Stimulated activated CD8-positive, alpha-beta memory T cell treated with anti-CD3 and anti-CD28 coated beads, Interleukin-4, amount 100 ng/mL, for 1 hour (primary cell): ENCODE results near the gene SCN1B.
A peak's percentile ranks its signal among the peaks of the same experiment; 100 is the strongest.
"Not testable (repeated sequence)": the region's sequence is repeated elsewhere in the genome, so short reads cannot be mapped to it uniquely, and the experiment has no call there.

Source experiments
- DNase-seq, 2 donors: peaks; one replicate each; pipeline ENCODE4 v3.0.0-alpha.2; 2020; ENCODE audit warnings: low read depth in 2 of 2, low spot score in 1 of 2

The SCN1B gene

DNA sequence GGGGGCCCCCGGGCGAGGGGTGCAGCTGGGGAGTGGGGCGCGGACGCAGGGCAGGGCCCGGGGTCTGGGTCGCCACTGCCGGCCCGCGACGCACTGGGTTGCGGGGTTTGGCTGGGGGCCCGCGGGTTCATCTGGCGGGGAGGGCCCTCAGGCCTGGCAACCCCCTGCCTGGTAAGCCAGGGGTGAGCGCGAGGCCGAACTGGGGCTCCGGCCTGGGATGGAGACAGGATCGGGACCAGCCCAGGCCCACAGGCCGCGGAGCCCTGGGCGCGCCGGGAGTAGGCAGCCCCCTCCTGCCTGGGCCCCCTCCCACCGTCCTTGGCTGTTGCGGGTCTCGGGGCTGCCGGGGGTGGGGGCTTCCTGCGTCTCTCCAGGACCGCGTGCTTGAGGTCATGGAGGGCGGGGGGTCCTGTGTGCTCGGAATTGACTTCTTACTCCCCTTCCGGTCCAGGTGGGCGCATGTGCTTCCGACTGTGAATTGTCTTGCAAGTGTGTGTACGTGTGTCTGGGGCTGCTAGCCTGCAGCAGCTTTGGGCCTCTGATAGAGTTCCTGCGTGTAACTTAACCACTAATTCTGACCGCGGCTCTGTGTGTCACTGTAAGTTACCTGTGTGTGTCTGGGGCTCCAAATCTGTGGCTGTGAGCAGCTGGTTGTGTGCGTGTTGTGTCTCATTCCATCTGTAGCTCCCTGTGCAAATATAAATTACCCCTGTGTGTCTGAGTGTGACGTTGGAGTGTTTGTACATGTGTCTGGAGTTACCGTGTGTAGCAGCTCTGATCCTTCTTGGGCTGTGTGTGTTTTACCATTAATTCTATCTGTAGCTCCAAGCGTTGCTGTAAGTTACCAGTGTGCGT is 29.4 kb upstream of the SCN1B start:
- no peak for DNase-seq

DNA sequence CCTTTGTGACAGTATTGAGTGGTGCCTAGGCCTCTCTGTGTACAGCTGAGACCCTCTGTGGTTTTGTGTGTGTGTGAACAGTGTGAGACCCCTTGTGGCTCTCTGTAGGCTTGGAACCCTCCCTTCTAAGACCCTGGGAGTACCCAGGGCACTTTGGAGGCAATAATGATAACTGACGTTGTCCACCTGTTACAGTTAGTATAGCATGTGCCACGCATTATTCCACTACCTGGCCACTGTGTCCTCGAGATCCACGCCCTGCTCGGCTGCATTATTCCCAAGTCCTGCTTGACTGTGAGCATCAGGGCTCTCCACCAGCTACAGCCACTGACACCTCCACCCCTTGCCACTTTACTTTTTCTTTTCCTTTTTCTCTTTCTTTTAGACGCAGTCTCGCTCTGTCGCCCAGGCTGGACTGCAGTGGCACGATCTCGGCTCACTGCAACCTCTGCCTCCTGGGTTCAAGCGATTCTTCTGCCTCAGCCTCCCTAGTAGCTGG is 28.2 kb upstream of the SCN1B start:
- no peak for DNase-seq

- DNase-seq = no peak
These were observed 25.6 kb upstream of the SCN1B start for GRCh38 chr19:35004517-35005255.

GRCh38 chr19:35005256-35005977 is 24.9 kb upstream of the SCN1B start:
- DNase-seq = no peak

GRCh38 chr19:35006007-35006341 is 24.3 kb upstream of the SCN1B start:
- DNase-seq = not testable (repeated sequence)

DNA sequence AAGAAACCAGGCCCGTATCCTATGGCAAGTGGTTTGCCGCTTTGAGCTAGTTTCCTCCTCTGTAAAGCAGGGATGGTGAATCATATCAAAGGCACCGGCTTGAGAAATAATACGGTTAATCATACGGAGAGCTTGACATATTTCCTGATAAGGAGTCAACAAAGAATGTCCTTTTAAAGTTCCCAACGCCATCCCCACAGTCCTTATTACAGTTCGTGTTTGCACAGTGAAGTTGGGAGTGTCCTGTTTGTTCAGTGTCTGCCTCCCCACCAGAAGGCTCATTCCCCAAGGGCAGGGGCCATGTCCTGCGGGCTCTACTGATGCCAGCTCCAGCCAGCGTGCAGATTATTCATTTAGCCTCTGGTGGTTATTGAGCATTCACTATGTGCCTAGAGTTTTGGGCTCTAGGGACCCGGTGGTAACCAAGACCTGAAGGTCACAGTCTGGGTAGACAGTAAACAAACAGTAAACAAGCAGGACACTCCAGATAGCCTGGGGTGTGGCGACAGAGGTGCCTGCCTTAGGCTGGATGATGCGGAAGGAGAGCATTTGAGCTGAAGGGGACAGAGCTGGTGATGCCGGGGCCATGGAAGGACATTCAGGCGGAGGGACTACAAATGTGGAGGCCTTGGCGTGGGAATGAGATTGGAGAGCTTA is 23.8 kb upstream of the SCN1B start:
- no peak for DNase-seq

DNA sequence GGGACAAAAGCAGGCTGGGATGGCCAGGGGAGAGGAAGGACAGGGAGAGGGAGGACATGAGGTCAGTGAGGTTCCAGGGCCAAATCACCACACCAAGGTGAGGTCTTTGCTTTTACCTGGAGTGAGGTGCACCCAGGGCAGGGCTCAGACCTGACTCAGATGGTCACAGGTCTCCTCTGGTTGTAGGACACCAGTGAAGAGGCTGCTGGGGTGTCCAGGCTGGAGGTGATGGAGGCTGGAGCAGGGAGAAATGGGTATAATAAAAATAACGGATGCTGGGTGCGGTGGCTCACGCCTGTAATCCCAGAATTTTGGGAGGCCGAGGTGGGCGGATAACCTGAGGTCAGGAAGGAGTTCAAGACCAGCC is 23.3 kb upstream of the SCN1B start:
- DNase-seq = no peak

- DNase-seq = not testable (repeated sequence)
These were observed 22.8 kb upstream of the SCN1B start for GRCh38 chr19:35007427-35007826.

- no peak for DNase-seq
These were observed 21.4 kb upstream of the SCN1B start for GRCh38 chr19:35008891-35009341.

DNA sequence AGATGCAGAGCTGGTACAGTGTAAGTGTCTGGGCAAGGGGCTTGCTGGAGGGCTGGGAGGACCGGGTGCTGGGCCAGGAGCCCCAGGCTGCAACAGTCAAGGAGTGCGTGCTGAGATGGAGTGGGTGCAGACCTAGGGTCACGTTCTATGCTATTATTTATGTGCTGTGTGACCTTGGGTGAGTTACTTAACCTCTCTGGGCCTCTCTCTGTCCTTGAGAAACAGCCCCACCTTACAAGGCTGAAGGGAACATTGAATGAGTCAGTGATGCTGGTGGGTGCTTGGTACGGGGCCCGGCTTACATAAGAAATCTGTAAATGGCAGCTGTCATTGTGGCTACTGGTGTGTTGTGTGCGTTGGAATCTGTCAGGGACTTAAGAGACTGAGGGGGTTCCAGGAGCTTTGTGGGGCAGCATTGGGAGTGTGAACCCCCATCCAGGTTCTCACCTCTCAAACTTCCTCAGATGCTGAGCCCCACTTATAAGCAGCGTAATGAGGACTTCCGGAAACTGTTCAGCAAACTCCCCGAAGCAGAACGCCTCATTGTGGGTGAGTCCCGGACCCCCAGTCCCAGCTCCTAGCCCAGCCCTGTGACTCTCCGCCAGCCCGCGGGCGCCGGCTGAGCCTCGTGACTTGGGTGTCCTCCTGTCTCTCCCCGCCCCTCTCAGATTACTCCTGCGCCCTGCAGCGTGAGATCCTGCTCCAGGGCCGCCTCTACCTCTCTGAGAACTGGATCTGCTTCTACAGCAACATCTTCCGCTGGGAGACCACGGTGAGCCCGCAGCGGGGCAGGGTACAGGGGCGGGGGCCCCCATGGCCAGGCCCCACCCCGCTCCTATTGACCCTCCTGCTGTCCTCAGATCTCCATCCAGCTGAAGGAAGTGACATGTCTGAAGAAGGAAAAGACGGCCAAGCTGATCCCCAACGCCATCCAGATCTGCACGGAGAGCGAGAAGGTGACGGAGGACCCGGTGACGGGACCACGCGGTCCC is 20.6 kb upstream of the SCN1B start:
- DNase-seq = no peak

DNA sequence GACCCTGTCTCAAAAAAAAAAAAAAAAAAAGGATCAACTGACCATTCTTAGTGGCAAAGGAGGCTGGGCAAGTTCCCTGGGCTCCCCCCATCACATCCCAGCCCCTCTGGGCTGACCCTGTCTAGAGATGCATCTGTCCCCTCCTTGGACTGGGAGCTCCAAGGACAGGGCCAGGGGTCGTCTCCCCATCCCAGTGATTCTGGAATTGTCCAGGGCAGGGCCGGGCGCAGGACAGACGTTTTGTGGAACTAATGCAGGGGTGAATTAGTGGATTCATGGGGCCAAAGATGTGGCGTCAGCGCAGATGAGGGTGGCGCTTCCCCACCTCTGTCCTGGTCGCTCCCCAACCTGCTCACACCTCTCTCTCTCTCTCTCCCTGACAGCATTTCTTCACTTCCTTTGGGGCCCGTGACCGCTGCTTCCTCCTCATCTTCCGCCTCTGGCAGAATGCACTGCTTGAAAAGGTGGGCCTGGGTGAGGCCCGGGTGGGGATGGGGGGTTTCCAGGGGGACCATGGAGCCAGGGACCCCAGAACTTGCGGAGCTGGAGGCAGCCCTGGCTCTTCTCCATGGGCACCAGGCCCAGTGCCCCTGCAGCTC is 19.1 kb upstream of the SCN1B start:
- no peak for DNase-seq

DNA sequence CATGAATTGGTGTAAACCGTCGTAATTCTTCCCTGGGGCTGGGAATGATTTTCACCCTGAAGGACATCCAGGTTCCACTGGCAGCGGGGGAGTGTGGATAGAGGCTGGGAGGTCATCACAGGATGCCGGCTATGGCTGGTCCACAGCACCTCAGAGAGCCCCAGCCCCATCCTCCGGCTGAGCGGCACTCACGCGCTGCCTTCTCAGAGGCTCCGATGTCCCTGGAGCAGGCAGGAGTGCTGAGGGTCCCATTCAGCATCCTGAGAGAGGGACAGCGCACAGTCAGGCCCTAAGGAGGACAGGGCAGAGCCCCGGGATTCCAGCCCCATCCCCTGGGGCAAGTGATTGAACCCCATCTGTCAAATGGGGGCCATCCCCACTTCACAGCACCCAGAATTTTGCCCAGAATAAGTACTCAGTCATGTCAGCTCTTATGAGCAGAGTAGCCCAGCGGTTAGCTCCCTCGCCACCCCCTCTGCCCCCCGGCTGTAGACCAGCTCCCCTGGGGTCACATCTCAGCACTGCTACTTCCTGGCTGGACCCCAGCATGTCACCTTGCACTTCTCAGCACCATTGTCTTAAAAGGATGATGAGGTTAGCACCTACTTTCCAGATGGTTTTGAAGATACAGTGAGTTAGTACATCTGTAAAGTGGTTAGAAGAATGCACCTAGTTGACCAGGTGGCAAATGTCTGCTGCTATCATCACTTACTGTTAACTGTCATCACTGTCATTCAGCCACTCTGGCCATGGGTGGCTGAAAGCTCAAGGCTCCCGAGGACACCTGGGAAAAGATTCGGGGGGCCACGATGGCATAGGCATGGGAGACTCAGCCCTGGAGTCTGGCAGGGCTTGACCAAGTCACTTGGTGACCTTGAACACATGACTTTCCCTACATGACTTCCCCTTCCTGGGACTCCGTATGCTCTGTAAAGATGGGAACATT is 18.3 kb upstream of the SCN1B start:
- DNase-seq = no peak

- DNase-seq = peak; percentile 62 to 63
These were observed 17.0 kb upstream of the SCN1B start for GRCh38 chr19:35013041-35013819.

- DNase-seq = no peak
These were observed 16.2 kb upstream of the SCN1B start for GRCh38 chr19:35013820-35014754.

- not testable (repeated sequence) for DNase-seq
These were observed 15.5 kb upstream of the SCN1B start for GRCh38 chr19:35014774-35015173.

DNA sequence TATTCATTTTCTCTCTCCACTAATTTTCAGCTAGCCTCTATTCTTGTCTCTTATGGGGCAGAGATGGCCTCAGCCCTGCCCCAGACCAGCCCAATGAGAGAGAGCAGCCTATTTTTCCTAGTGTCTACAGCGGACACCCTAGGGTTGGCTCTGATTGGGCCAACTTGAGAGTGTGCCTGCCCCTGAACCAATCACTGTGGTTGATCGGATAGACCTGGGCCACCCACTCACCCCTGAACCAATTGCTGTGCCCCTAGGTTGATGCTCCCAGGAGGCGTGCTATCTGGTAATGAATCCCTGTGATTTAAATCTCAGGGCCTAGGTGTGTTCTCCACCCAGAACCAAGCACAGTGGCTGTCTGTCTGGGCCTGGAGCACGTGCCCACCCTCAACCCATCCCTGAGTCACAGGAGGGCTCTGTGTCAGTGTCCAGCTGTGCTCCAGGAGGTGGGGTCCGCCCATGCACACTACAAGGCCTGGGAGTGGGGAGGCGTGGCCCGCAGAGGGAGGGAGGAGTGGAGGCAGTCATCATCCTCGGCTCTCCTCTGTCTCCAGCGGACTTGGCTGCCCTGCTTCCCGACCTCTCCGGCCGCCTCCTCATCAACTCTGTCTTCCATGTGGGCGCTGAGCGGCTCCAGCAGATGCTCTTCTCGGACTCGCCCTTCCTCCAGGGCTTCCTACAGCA is 14.9 kb upstream of the SCN1B start:
- DNase-seq = no peak
